Progenitor cell of endocrine pancreas (in vitro differentiated cells): ENCODE data around the gene LTA. TPM values are rescaled to one million over a fixed set of nuclear protein-coding genes. Genes with fewer than 3 reads are reported as not detected.

Experiments used
- DNase-seq: peaks from one replicate; pipeline ENCODE4 v3.0.0; 2021; ENCODE audit warnings: low spot score; ENCODE audit not compliant: unreplicated experiment
- H3K27ac Mint-ChIP-seq: 2 replicates; pipeline ENCODE4 v1.8.0; 2021; ENCODE audit warnings: mild to moderate bottlenecking, moderate library complexity, mixed read lengths
- H3K27me3 Mint-ChIP-seq: 2 replicates; pipeline ENCODE4 v1.8.0; 2021; ENCODE audit warnings: mixed read lengths
- H3K36me3 Mint-ChIP-seq: 2 replicates; pipeline ENCODE4 v1.8.0; 2022; ENCODE audit warnings: mixed read lengths; ENCODE audit not compliant: insufficient read depth
- H3K4me1 Mint-ChIP-seq: 2 replicates; pipeline ENCODE4 v1.8.0; 2021; ENCODE audit warnings: low read depth, mixed read lengths
- H3K4me3 Mint-ChIP-seq: 2 replicates; pipeline ENCODE4 v1.8.0; 2021; ENCODE audit warnings: low read depth, mild to moderate bottlenecking, moderate library complexity, mixed read lengths
- H3K9me3 Mint-ChIP-seq: 2 replicates; pipeline ENCODE4 v1.8.0; 2021; ENCODE audit warnings: low read depth, mixed read lengths
- total RNA-seq: library from RNA; stranded (reverse); gene quantifications from 2 replicates; pipeline ENCODE4 v1.2.1, GENCODE V29; 2021
- TF ChIP-seq, protein P1 (sequence below): fragments of 200-600 bp; sonication (generic); IDR thresholded peaks from one replicate; pipeline ENCODE4 v1.5.0; 2021; ENCODE audit warnings: antibody characterized with exemption, mild to moderate bottlenecking; ENCODE audit not compliant: unreplicated experiment

The LTA gene
- total RNA-seq, 1 donor from 2014 or later: not detected

DNA sequence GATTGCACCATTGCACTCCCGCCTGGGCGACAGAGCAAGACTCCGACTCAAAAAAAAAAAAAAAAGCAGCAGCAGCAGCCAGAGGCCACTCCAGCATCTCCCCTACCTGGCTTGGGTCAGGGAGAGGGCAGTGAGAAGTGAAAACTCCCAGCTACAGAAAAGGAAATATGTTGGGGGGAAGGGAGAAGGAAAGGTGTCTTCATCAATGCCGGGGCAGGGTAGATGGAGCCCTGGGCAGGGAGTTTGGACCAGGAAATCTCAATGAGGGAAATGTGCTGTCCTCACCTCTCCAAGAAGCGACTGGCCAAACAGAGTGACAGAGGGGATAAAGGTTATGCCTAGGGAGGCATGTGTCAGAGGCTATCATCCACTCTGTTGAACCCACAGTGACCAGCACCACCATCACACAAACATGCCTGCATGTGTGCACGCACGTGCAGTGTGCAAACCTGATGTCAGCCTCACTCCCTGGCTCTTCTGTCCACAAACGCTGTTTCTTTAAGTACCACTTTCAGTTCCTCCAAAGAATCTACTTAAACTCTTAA, 42.1 kb downstream of the LTA start:
- Mint-ChIP-seq H3K27ac (no peak overlapping the region), H3K36me3 (no peaks in the 10 kb centered on the region), H3K27me3 (no peaks in the 10 kb centered on the region), H3K4me3 (no peak overlapping the region), H3K9me3 (no peaks in the 10 kb centered on the region), H3K4me1 (peaks cover 11% of the 10 kb centered on the region)
- DNase-seq: no peak
- TF ChIP-seq, protein P1, sequence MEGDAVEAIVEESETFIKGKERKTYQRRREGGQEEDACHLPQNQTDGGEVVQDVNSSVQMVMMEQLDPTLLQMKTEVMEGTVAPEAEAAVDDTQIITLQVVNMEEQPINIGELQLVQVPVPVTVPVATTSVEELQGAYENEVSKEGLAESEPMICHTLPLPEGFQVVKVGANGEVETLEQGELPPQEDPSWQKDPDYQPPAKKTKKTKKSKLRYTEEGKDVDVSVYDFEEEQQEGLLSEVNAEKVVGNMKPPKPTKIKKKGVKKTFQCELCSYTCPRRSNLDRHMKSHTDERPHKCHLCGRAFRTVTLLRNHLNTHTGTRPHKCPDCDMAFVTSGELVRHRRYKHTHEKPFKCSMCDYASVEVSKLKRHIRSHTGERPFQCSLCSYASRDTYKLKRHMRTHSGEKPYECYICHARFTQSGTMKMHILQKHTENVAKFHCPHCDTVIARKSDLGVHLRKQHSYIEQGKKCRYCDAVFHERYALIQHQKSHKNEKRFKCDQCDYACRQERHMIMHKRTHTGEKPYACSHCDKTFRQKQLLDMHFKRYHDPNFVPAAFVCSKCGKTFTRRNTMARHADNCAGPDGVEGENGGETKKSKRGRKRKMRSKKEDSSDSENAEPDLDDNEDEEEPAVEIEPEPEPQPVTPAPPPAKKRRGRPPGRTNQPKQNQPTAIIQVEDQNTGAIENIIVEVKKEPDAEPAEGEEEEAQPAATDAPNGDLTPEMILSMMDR: no peak

- no peak for DNase-seq
- Mint-ChIP-seq H3K27me3 (no peaks in the 10 kb centered on the region), H3K27ac (peak within 1 kb of the TSS; percentile 80), H3K4me1 (peaks cover 11% of the 10 kb centered on the region), H3K36me3 (no peaks in the 10 kb centered on the region), H3K9me3 (no peaks in the 10 kb centered on the region), H3K4me3 (no peak within 1 kb of the TSS)
- TF ChIP-seq, protein P1: no peak
These were observed 42.8 kb downstream of the LTA start, which contains the start of gene AIF1 for GRCh38 chr6:31614684-31615578. AIF1 (plus strand) TSS chr6:31615234; CDS start chr6:31615330, 96 bp downstream.

- Mint-ChIP-seq H3K27me3 (no peaks in the 10 kb centered on the region), H3K27ac (no peak overlapping the region), H3K36me3 (no peaks in the 10 kb centered on the region), H3K4me1 (peaks cover 11% of the 10 kb centered on the region), H3K4me3 (no peak overlapping the region), H3K9me3 (no peaks in the 10 kb centered on the region)
- no peak for DNase-seq
- TF ChIP-seq, protein P1: no peak
These were observed 43.7 kb downstream of the LTA start for GRCh38 chr6:31615748-31616147.

- no peaks in the 10 kb centered on the region for H3K27me3 Mint-ChIP-seq
- H3K36me3 Mint-ChIP-seq: peaks cover under 1% of the 10 kb centered on the region
- peaks cover 16% of the 10 kb centered on the region for H3K4me1 Mint-ChIP-seq
- TF ChIP-seq, protein P1: no peak
- H3K9me3 Mint-ChIP-seq: no peaks in the 10 kb centered on the region
- H3K27ac Mint-ChIP-seq: no peak overlapping the region
- no peak overlapping the region for H3K4me3 Mint-ChIP-seq
- no peak for DNase-seq
These were observed 44.9 kb downstream of the LTA start for GRCh38 chr6:31617010-31617409.

DNA sequence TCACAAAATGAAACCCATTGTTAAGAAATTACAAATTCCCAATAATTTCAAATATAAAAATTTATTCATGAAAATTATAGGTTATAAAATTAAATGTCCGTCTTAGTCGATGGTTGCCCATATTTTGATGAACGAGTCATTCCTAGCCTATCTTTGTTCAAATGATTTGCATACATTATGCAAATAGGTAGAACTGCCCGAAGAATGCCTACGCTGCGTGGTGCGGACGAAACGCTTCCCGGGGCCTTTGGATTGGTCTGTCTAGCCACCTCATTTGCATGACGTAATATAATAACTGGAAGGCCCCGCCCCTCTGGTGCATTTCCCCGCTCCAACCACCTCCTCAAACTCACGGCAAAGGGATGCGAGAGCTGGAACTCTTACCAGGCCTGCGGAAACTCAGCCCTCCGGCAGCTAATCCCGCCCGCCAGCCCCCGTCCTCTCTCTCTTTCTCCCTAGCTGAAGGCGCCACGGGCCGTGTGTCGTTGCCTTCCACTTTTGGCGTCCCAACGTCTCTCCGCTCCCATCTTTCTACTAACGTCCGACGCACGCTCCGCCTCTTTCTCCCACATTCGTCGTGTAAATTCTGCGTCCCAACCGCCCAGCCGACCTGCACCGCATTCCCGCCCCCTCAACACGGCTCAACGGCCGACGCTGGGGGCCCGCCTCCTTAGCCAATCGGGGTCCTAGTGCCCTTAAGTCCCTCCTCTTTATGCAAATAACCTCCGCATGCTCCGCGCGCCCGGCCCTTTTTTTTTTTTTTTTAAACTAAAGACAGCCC, 47.9 kb downstream of the LTA start:
- peak; percentile 83 for DNase-seq
- TF ChIP-seq, protein P1: no peak
- H3K4me3 Mint-ChIP-seq: peak overlapping the region; percentile 89
- peaks cover 15% of the 10 kb centered on the region for H3K4me1 Mint-ChIP-seq
- H3K36me3 Mint-ChIP-seq: peaks cover 13% of the 10 kb centered on the region
- H3K27me3 Mint-ChIP-seq: no peaks in the 10 kb centered on the region
- peak overlapping the region; percentile 98 for H3K27ac Mint-ChIP-seq
- no peaks in the 10 kb centered on the region for H3K9me3 Mint-ChIP-seq
